A549 treated with DMSO at 1 μM for 4 hours (cell line): ENCODE measurements around the gene TTC24. TPM values are rescaled to one million over a fixed set of nuclear protein-coding genes. Genes with fewer than 3 reads are reported as not detected.

ENCODE experiments used
- total RNA-seq: library from RNA; stranded (reverse); fragments of 200-300 nt; extraction: Qiagen RNA extraction; gene quantifications from 5 replicates; pipeline ENCODE4 v1.2.3, GENCODE V29; 2022; ENCODE audit warnings: low read depth

TTC24 gene
- not detected in 5 replicates for total RNA-seq

GRCh38 chr1:156579472-156579871 is at the start of gene TTC24:
Gene TTC24 (plus strand): TSS chr1:156579723. CDS start chr1:156581365, 1,642 bp downstream.

GRCh38 chr1:156571919-156572662 is 7.4 kb upstream of the TTC24 start, which contains the start of gene IQGAP3:
Gene IQGAP3 (minus strand): TSS chr1:156572565. CDS start chr1:156572529, 36 bp downstream.

GRCh38 chr1:156591432-156592157 is 12.1 kb downstream of the TTC24 start, which contains the start of gene NAXE:
Gene NAXE (plus strand): TSS chr1:156591776. CDS start chr1:156591805, 29 bp downstream.

GRCh38 chr1:156601122-156601830 is 21.8 kb downstream of the TTC24 start, which contains the start of gene GPATCH4:
Gene GPATCH4 (minus strand): TSS chr1:156601479.

GRCh38 chr1:156618853-156619581 is 39.5 kb downstream of the TTC24 start, which contains the start of gene HAPLN2:
Gene HAPLN2 (plus strand): TSS chr1:156619415. CDS start chr1:156623491, 4,076 bp downstream.

Other genes with a start within 250 kb of the TTC24 start
- 400 to 427 TPM (median 422 TPM) in 5 replicates for gene CCT3, start 241.4 kb upstream of the TTC24 start, total RNA-seq
- 2.0 to 2.8 TPM (median 2.2 TPM) in 5 replicates for gene TSACC, start 241.2 kb upstream of the TTC24 start, total RNA-seq
- gene RHBG, start 210.5 kb upstream of the TTC24 start, total RNA-seq = not detected in 5 replicates
- gene MEF2D, start 78.9 kb upstream of the TTC24 start, total RNA-seq = 28.0 to 35.6 TPM (median 34.0 TPM) in 5 replicates
- gene IQGAP3, start 7.2 kb upstream of the TTC24 start, total RNA-seq = 11.7 to 19.1 TPM (median 16.5 TPM) in 5 replicates
- gene NAXE, start 12.1 kb downstream of the TTC24 start, total RNA-seq = 155 to 171 TPM (median 161 TPM) in 5 replicates
- gene GPATCH4, start 21.8 kb downstream of the TTC24 start, total RNA-seq = 70.5 to 101 TPM (median 74.6 TPM) in 5 replicates
- 0.05 to 0.19 TPM in 2 of 5 replicates, not detected in the others for gene HAPLN2, start 39.7 kb downstream of the TTC24 start, total RNA-seq
- gene BCAN, start 62.4 kb downstream of the TTC24 start, total RNA-seq = 0.08 to 0.12 TPM in 2 of 5 replicates, not detected in the others
- gene NES, start 97.7 kb downstream of the TTC24 start, total RNA-seq = 1.4 to 1.8 TPM (median 1.6 TPM) in 5 replicates
- 9.9 to 13.9 TPM (median 11.1 TPM) in 5 replicates for gene CRABP2, start 125.9 kb downstream of the TTC24 start, total RNA-seq
- 23.0 to 26.9 TPM (median 24.1 TPM) in 5 replicates for gene METTL25B, start 148.7 kb downstream of the TTC24 start, total RNA-seq
- 44.5 to 58.6 TPM (median 50.0 TPM) in 5 replicates for gene ISG20L2, start 149.0 kb downstream of the TTC24 start, total RNA-seq
- gene MRPL24, start 161.4 kb downstream of the TTC24 start, total RNA-seq = 176 to 202 TPM (median 189 TPM) in 5 replicates
- gene HDGF, start 172.0 kb downstream of the TTC24 start, total RNA-seq = 455 to 497 TPM (median 464 TPM) in 5 replicates
- 69.7 to 82.0 TPM (median 76.7 TPM) in 5 replicates for gene PRCC, start 187.8 kb downstream of the TTC24 start, total RNA-seq
- 3.9 to 5.1 TPM (median 4.7 TPM) in 5 replicates for gene SH2D2A, start 237.1 kb downstream of the TTC24 start, total RNA-seq